ENCODE measurements around the gene ODF4.

- TF ChIP-seq CTCF (IDR thresholded peaks at IDR 0.05) (no peak), ZFX (IDR thresholded peaks at IDR 0.05; ENCODE audit: borderline replicate concordance) (no peak)
These were observed 49.6 kb upstream of the ODF4 start for GRCh38 chr17:8290043-8290442.

All from 22Rv1 (cell line).